Dermis blood vessel endothelial cell (primary cell): ENCODE data around the gene CHMP2A. TPM values are rescaled to one million over a fixed set of nuclear protein-coding genes. Genes with fewer than 3 reads are reported as not detected.
"Not testable (repeated sequence)": the region's sequence is repeated elsewhere in the genome, so short reads cannot be mapped to it uniquely, and the experiment has no call there.

ENCODE experiments used
- DNase-seq: peaks from one replicate; pipeline ENCODE4 v3.0.0; 2010
- total RNA-seq: library from RNA; depleted of rRNA; stranded (reverse); fragments of >200 nt; gene quantifications from 2 replicates; pipeline ENCODE4 v1.2.3, GENCODE V29; 2014

CHMP2A gene
- 84.6 and 107 TPM in 2 replicates for total RNA-seq

DNA sequence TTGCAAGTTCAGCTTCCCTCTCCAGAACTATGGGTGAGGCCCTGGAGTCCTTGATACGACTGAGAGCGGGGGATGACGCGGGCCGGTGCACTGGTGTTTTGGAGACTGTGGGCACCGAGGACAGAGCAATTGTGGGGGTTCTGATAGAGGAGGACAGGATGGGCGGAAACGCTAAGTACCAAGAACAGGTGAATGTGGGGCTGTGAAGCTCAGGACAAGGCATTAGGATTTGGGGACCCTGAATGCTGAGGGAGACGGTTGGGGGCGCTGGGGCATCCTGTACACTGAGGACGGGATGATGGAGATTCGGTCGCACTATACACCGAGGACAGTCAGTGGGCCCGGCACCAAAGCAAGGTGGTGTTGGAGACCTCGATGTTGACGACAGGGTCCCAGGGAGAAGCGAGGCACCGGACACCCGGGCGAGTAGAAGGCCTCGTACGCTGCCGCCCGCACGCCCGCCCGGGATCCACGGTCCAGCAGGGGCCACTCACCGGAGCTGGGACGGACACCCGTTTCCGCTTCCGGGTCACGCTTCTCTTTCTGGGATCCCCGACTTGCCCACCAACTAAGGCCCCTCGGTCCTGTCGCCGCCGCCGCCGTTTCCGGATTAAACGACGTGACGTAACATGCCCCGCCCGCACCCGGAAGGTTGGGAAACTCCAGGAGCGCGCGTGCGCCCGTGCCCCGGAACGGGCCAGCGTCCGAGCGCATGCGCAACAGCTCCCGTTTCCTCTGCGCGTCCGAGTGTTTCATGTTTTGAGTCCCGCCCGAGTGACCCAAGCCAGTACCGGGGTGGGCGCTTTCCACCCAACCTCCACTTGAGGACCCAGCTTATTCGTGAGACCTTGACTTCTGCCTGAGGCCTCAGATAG is at the start of gene CHMP2A:
CHMP2A (minus strand) TSS at position 612 of the 875 bp plus-strand sequence. CDS start 893 bp downstream, outside the sequence.
- peak; percentile 98 for DNase-seq

DNA sequence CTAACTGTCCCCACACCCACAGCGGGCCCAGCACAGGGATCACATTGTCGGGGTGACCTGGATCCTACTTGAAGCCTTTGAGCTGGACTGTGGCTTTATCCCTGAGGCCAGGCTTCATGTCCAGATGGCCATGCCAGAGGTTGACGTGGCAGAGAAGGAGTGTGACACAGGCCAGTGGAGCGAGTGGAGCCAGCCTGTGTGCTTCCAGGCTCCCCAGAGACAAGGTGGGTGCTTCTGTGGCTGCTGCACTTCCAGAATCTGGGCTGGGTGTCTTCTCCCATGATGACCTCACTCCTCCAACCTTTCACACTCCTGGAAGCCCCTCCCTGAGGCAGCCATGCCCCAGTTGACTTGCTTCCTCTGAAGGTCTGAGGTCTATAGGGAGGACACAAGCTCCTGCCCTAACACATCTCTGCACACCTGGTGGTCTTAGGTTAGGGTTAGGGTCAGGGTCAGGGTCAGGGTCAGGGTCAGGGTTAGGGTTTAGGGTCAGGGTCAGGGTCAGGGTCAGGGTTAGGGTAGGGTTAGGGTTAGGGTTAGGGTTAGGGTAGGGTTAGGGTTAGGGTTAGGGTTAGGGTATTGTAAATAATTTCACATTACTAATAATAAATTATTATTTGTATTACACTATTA is 31.3 kb upstream of the CHMP2A start:
- DNase-seq: no peak

DNA sequence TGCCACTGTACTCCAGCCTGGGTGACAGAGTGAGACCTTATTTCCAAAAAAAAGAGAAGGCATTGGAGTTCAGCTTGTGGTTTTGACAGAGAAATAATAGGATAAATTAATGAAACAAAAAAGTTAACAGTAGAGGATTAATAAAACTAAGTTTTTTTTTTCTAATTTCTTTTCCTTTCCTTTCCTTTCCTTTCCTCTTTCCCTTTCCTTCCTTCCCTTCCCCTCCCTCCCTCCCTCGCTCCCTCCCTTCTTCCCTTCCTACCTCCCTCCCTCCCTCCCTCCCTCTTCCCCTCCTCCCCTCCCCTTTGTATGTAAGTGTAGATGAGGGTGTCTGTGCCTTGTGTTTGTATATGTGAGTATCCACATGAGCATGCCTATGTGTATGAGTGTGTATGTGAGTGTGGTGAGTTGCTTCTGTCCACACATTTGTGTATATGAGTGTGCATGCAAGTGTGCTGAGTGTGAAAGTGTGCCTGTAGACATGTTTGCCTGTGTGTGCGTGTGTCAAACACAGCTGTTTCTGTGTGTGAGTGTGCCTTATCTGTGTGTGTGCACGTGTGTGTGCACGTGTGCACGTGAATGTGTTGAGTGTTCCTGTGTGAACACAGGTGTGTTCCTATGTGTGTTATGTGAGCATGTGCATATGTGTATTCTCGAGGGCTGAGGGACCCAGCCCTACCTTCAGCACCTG is 30.7 kb upstream of the CHMP2A start:
- no peak for DNase-seq

DNA sequence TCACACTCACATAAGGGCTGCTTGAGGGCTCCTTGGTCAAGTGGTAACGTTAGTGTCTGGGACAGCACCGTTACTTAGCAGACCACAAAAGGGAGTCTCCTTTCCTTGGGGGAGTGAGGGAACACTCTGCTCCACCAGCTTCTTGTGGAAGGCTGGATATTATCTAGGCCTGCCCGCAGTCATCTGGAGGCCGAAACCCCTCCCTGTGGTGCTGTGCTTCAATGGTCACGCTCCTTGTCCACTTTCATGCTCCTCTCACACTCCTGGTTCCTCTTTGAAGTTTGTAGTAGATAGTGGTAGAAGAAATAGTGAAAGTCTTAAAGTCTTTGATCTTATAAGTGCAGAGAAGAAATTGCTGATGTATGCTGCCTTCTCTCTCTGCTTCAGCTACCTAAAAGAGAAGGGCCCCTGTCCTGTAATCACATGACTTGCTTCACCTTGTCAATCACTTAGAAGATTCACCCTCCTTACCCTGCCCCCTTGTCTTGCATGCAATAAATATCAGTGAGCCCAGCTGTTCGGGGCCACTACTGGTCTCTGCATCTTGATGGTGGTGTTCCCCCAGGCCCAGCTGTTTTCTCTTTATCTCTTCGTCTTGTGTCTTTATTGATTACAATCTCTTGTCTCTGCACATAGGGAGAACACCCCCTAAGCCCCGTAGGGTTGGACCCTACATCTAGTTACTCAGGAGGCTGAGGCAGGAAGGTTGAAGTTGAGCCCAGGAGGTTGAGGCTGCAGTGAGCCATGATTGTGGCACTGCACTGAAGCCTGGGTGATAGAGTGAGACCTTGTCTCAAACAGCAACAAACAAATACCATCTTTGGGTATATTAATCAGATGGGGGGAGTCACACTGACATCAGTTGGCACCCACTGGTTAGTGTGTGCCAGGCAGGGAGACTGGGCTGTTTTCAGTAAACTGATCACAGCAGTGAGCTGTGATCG is 29.9 kb upstream of the CHMP2A start:
- DNase-seq: no peak

DNA sequence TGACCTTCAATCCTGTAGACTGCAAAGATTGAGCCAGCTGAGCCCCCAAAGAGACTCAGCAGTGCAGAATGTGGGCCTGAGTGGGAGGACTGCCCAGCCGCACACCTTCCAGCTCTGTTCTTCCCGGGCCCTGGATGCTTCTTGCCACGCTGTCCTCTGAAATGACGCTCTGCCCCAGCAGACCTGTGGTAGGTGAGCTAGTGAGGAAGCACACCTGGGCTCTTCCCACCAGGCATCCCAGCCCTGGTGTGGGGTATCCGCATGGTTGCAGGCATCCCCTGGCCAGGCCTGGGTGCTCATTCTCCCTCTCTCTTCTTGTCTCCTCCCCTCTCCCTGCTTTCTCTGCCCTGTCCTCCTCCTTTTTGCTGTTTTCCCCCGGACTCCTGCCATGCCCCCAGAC is 28.1 kb upstream of the CHMP2A start:
- no peak for DNase-seq

DNA sequence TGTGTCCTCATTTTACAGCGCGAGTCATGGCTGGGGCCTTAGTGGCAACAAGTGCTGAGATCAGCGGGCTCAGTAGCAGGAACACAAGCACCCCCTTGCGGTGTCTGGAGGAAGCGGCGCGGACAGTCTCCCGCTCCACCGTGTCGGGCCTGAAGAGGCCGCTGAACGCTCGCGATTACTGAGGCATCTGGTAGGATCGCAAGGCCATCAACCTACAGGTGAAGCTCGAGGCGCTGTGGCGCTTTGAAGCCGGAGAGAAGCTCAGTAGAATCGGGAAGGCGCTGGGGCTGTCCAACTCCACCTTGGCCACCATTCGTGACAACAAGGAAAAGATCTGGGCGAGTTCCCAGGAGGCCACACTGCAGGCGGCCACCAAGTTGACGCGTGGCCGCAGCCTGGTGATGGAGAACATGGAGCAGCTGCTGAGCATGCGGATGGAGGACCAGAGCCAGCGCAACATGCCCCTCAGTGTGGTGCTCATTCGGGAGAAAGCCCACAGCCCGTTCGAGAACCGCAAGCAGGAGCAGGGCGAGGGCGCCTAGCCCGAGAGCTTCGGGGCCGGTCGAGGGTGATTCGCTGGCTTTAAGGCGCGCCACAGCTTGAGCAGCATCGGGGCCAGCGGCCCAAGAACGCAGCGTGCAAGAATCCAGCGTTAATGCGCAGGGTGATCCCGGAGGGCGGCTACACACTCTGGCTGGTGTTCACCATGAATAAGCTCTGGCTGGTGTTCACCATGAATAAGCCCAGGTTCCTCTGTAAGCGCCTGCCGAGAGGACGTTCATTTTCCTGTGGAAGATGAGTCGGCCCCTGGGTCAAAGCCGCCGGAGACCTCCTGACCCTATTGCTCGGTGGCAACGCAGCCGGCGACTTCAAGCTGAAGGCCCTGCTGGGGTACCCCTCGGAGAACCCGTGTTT is 26.6 kb upstream of the CHMP2A start:
- DNase-seq: peak; percentile 95

DNA sequence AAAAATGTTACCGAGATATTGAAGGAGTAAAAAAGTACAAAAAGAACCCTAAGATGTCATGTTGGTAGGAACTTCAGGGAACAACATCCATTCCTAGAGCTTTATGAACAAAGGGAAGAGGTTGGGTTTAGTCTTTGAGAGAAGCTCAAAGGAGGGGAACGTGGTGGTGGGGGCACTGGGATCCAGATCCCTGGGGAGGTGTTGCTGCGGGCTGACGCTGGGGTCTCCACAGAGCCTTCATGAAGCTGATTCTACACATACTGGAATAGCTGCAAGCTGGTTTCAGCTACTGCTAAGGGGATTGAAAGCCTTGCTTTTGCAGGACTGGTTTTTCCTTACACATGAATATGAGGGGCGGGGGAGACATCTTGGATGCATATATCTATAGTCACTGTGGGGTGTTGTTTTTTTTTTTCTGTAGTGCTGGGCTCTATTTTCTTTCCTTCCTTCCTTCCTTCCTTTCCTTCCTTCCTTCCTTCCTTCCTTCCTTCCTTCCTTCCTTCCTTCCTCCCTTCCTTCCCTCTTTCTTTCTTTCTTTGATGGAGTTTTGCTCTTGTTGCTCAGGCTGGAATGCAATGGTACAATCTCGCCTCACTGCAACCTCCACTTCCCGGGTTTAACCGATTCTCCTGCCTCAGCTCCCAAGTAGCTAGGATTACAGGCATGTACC is 24.7 kb upstream of the CHMP2A start:
- no peak for DNase-seq

DNA sequence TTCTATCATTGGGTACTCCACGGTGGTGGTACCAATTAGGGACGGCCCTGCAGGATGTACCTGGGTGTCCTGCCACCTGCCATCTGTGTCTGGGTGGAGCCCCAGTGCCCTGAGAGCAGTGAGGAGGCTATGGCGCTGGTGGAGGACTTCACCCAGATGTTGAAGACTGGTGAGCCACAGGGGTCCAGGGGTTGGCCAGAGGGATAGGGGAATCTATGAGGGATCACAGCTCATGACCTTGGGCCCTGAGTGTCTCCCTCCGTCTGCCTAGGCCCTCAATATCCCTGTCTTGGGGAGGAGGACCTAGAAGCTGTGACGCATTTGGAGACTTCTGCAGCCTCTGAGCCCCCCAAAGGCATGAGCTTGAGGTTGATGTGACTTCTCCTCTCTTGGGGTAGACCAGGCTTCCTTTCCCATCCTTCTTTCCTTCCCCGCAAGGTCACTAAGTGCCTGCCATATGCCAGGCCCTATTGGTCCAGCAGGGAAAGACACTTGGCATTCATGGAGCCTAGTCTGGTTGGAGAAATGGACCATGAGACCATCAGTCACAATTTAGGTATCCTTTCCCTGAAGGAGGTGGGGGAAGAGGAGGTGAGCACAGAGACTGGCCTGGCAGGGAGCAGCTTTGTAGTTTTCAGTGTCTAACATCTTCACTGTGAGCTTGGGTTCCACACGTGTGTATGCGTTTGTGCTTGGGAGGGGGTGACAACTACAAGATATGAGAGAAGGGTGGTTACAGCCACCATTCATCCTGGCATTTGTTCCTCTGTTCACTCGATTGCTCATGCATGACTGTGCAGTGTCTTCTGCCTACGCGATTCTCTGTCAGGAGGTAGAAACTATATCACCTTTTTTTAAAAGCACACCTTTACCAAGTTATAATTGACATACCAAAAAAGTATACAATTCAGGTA is 23.4 kb upstream of the CHMP2A start:
- DNase-seq: no peak

DNA sequence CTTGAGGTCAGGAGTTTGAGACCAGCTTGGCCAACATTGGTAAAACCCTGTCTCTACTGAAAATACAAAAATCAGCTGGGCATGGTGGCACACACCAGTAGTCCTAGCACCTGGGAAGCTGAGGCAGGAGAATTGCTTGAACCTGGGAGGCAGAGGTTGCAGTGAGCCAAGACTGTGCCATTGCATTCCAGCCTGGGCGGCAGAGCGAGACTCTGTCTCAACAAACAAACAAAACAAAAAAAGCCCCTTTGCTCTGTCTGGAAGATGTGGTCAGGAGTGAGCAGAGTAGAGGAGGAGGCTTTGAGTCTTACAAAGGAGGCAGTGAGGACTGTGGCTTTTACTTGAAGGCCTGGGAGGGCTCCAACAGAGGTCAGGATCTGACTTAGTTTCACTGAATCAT is 22.7 kb upstream of the CHMP2A start:
- DNase-seq: not testable (repeated sequence)

DNA sequence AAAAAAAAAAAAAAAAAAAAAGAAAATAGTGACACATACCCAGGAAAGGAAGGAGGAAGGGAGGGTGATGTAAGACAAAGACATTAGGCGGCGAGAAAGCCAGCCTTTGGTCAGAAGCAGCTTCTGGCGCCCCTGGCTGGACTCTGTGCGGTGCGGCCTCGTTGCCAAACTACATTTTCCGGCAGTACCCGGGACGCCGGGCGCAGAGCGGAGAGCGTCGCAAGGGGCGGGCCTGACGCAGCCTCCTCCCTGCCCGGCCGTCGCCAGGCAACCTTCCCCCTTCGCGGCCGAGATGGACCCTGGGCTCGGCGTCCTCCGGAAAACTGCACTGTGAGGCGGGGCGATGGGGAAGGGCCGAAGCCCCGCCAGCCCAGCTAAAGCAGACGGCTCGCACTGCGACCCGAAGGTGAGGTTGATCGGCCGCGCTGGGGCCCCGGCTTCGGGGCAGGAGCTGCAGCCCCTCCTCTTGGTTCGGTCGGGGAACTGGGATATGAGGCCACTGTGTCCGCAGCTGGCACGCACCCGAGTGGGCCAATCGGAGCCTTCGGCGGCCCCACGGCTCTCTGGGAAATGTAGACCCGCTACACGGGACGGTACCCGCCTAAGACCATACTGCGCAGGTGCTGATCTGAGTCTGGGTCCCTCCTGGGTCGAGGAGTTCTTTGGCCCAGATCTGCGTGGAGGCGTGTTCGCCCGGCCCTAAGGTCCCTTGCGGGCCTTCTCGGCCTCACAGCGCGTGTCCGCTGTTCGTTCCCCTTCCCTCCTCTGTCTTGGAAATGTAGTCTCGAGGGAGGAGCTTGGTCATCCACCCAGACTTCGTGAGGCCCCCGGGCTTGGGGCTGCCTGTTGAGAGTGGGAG is 20.5 kb upstream of the CHMP2A start:
- peak; percentile 94 for DNase-seq

DNA sequence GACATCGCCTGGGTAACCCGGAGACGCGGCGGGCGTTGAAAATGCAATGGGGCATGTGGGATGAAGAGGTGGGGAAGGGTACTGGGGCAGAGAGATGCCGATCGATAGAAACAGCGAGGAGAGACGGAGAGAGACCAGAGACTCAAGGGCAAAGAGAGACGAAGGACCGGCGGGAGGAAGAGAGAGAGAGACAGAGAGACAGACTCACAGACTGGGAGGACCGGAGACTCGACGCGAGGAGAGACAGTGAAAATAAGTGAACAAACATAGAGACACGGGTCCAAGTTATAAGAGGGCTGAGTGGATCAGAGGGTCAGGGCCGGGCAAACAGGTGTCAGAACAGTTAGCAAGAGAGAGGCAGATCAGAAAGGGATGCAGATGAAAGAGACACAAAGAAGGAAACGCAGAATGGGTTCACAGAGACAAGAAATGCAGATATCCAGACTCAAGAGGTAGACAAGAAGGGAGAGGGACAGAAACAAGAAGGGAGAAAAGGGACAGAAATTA is 18.8 kb upstream of the CHMP2A start:
- DNase-seq: no peak

DNA sequence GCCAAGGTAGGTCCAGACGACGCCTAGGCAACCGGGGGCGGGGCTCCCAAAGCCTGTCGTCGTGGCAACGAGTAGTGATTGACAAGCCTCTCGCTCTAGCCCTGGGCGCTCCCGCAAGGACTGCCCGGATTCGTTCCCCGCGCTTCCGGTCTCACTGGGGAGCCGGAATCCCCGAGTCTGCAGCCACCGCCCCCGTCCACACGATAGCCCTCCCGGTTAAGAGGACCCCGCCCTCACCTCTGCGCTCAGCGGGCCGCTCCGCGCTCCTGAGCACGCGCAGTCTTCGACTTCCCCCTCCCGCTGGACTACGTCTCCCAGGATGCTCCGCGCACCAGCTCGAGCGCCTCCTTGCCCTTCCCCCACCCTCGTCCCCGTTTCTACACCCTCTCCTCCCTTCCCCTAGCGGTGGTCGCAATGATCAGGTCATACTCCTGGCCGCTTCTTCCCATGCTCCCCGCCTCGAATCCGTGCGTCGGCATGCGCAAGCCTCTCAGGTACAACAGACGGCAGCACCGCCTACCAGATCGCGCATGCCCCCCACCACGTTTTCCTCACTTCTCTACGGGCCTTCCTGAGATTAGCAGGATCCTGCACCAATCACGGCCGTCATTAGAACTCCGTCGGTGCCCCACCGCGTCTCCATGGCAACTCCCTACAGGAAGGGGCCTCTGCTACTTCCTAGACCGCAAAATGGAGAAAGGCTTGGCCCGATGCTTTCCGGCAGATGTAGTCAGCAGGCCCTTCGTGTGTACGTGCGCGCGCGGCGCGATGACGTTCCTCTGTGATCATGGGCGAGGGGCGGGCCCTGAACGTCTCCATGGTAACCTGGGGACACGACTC is 18.1 kb upstream of the CHMP2A start, which contains the start of gene MZF1:
MZF1 (minus strand) TSS at position 518 of the 840 bp plus-strand sequence. CDS start 1,946 bp downstream, outside the sequence.
- peak; percentile 100 for DNase-seq

DNA sequence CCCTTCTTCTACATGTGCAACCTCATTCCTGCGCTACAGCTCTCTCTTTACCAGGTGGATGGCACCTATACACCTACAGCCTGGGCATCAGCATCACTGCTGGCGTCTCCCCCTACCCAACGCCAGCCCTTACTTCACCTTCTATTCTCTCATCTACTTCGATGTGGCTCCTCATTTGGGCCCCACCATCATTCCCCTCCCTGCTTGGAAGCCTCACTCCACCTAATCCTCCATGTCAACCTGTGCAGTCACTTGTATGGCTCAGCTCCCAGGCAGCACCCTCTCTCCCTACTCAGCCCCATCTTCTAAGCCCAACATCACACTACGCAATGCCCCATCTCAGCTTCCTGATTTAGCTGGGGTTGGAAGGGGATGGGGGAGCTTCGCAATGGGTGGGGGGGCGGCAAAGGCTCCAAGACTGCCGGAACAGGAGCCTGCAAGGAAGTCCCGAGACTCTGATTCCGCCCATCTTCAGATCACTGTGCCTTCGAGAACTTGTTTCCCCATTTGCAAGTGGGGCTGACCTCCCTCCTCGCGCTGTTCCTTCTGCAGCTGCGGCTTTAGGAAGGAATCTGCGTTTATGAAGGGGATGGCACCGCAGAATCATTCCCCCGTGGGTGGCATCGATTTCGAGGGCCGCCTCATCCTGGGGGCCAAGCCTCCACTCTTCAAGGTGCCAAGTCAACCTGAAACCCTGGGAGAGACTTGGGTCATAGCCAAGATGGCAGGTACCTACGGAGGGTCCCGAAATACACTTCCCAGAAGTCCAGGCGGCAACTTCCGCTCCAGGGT is 17.3 kb upstream of the CHMP2A start:
- DNase-seq: no peak

DNA sequence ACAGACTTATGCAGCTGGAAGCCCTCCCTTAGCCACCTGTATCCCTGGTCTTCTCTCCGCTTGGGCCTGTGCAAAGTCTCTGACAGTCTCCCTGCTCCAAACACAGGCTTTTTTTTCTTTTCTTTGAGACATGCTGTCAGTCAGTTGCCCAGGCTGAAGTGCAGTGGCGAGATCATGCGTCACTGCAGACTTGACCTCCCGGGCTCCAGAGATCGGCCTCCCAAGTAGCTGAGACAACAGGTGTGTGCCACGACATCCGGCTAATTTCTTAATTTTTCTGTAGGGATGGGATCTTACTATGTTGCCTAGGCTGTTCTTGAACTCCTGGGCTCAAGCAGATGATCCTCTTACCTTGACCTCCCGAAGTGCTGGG is 16.7 kb upstream of the CHMP2A start:
- DNase-seq: no peak

DNA sequence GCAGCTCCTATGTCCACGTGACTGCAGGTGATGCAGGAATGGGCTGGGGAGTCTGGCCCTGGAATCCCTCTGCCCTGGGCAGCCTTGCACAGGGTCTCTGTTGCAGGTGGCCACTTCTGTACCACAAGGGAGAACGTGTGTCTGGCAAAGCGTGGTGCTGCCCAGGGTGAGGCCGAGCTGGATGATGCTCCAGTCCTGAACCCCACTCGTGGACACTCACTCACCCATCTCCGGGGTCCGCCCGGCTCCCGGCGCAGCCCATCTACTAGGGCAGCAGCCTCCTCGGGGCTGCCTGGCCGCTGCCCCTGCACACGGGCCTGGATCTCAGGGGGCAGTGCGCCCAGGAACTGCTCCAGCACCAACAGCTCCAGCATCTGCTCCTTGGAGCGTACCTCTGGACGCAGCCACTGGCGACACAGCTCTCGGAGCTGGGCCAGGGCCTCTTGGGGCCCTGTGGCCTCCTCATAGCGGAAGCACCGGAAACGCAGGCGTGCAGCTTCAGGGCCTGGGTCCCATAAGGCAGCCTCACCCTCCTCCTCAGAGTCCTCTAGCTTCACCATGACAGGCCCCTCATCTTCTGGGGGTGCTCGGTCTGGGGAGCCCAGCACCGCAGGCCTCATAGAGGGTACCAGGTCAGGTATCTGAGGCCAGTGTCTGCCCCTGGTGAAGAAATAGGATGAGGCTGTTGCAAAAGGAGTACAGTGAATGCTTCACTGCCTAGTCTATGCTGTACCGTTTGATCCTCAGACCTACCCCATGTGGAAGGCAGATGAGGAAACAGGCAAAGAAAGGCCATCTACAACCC is 16.1 kb upstream of the CHMP2A start:
- DNase-seq: no peak
